Tibial nerve (tissue), 4 donors: ENCODE results near the gene BST1.

ENCODE experiments used
- CTCF ChIP-seq, 5 experiments: fragments of 200-600 bp in 3 of 5; fragments of 450-650 bp in 2 of 5; sonication (generic) in 3 of 5; IDR thresholded peaks; one replicate each; pipeline ENCODE4 v1.5.1; 2016 to 2019; ENCODE audit warnings: antibody characterized with exemption in 5 of 5, mild to moderate bottlenecking in 3 of 5, moderate library complexity in 2 of 5
- EP300 ChIP-seq, 2 donors: sonication (generic); formaldehyde crosslinking; IDR thresholded peaks; one replicate each; pipeline ENCODE4 v1.6.1; 2017; ENCODE audit warnings: antibody characterized with exemption in 2 of 2, mild to moderate bottlenecking in 1 of 2

GRCh38 chr4:15682242-15683142 is 20.4 kb upstream of the BST1 start:
- no peak for TF ChIP-seq EP300 (IDR thresholded peaks at IDR 0.05)
- TF ChIP-seq CTCF (IDR thresholded peaks at IDR 0.05), result no peak
